Thyroid gland (tissue), 4 donors: ENCODE results near the gene MYT1. TPM values are rescaled to one million over a fixed set of nuclear protein-coding genes. Genes with fewer than 3 reads are reported as not detected.
A peak's percentile ranks its signal among the peaks of the same experiment; 100 is the strongest.

ENCODE experiments used
- DNase-seq, 2 donors: peaks; one replicate each; pipeline ENCODE4 v3.0.0-alpha.2; 2019
- H3K27ac ChIP-seq, 3 donors: fragments of 200-600 bp; sonication (generic); 1 replicate in 2 of 3; 2 replicates in 1 of 3; pipeline ENCODE4 v1.5.1; 2016 to 2019; ENCODE audit warnings: mild to moderate bottlenecking in 1 of 3, moderate library complexity in 1 of 3
- H3K27me3 ChIP-seq: fragments of 200-600 bp; sonication (generic); one replicate; pipeline ENCODE4 v1.5.1; 2019
- H3K36me3 ChIP-seq, 2 donors: fragments of 200-600 bp; sonication (generic); one replicate each; pipeline ENCODE4 v1.5.1; 2016 to 2019
- H3K4me1 ChIP-seq, 2 donors: fragments of 200-600 bp; sonication (generic); one replicate each; pipeline ENCODE4 v1.5.1; 2017 to 2019
- H3K4me3 ChIP-seq, 3 donors: fragments of 200-600 bp; sonication (generic); replicated peaks in 1 of 3; 1 replicate in 2 of 3; 2 replicates in 1 of 3; pipeline ENCODE4 v1.5.1; 2016; ENCODE audit warnings: mild to moderate bottlenecking in 1 of 3
- H3K9me3 ChIP-seq: fragments of 200-600 bp; sonication (generic); one replicate; pipeline ENCODE4 v1.5.1; 2017
- POLR2A ChIP-seq, 2 donors: fragments of 450-650 bp; IDR thresholded peaks; one replicate each; pipeline ENCODE4 v1.6.1; 2017; ENCODE audit warnings: antibody characterized with exemption in 2 of 2, mild to moderate bottlenecking in 2 of 2, moderate library complexity in 1 of 2
- WGBS, 2 donors: methylation state at CpG; one replicate each; pipeline ENCODE4 v1.1.5; 2017; 5-methylcytosine and 5-hydroxymethylcytosine counted together
- intact Hi-C: fragments of 100-400 bp; cut with DNase I; formaldehyde crosslinking; loops from one replicate; pipeline ENCODE4 v1.15.1; 2023
- total RNA-seq, 4 donors: library from RNA; depleted of rRNA; stranded (reverse); fragments of >200 nt; gene quantifications; one replicate each; pipeline ENCODE4 v1.2.3, GENCODE V29; 2016
- TF ChIP-seq, protein P1 (sequence below), 6 experiments: fragments of 200-600 bp in 3 of 6; fragments of 450-650 bp in 3 of 6; sonication (generic) in 3 of 6; IDR thresholded peaks; one replicate each; pipeline ENCODE4 v1.5.1; 2016 to 2019; ENCODE audit warnings: antibody characterized with exemption in 6 of 6, mild to moderate bottlenecking in 2 of 6, inconsistent platforms in 1 of 6, moderate library complexity in 1 of 6

The MYT1 gene
- total RNA-seq, 4 donors from 2014 or later: 0.42 to 1.8 (median 1.1) TPM

DNA sequence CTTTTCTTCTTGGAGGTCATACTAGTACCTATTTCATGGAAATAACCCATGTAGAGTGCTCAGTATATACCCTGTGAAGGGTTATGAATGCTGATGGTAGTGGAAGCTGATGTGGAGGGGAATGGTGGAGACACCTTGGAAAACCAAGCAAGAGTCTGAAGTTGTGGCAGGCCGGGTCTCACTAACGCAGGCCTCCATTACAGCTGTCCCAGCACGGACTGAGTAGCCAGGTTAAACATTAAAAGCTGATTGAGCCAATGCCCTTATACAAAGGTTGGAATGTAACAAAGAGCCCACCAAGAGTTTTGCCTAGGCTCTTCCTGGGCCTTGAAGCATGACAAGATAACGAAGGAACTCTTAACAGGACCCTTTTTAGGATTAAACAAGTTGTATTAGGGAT lies 89.2 kb downstream of the MYT1 start:
- WGBS, 2 donors: 62 to 82% methylated on average over 4 of the region's 4 CpGs
- H3K4me1 ChIP-seq: peaks cover 12 to 13% of the 10 kb centered on the region in 2 donors
- no peaks in the 10 kb centered on the region for H3K9me3 ChIP-seq
- intact Hi-C loops: no loop called here
- DNase-seq: no peak
- no peaks in the 10 kb centered on the region for H3K36me3 ChIP-seq
- TF ChIP-seq, protein P1, sequence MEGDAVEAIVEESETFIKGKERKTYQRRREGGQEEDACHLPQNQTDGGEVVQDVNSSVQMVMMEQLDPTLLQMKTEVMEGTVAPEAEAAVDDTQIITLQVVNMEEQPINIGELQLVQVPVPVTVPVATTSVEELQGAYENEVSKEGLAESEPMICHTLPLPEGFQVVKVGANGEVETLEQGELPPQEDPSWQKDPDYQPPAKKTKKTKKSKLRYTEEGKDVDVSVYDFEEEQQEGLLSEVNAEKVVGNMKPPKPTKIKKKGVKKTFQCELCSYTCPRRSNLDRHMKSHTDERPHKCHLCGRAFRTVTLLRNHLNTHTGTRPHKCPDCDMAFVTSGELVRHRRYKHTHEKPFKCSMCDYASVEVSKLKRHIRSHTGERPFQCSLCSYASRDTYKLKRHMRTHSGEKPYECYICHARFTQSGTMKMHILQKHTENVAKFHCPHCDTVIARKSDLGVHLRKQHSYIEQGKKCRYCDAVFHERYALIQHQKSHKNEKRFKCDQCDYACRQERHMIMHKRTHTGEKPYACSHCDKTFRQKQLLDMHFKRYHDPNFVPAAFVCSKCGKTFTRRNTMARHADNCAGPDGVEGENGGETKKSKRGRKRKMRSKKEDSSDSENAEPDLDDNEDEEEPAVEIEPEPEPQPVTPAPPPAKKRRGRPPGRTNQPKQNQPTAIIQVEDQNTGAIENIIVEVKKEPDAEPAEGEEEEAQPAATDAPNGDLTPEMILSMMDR (IDR thresholded peaks at IDR 0.05): no peak
- TF ChIP-seq POLR2A (IDR thresholded peaks at IDR 0.05): no peak
- H3K27me3 ChIP-seq: no peaks in the 10 kb centered on the region
- H3K27ac ChIP-seq: no peak overlapping the region
- no peak overlapping the region for H3K4me3 ChIP-seq

DNA sequence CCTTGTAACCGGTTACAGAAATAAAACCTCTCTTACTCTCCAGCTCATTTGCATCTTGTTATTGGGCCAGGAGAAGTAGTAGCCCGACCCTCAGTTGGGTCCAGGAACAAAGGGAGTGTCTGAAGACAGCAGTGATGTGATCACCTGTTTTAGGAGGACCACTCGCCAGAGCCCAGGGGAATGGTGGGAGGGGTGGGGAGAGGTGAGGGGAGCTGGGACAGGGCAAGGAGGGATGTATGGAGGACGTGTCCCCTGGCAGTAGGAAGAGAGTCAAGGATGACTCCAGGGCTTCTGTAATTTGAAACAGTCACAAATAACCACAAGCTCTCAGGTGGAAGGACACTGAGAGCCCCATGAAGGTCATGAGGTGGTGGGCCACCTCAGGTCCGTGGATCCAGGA lies 89.9 kb downstream of the MYT1 start:
- TF ChIP-seq, protein P1 (IDR thresholded peaks at IDR 0.05): no peak
- no peak for TF ChIP-seq POLR2A (IDR thresholded peaks at IDR 0.05)
- intact Hi-C loops: no loop called here
- 93 to 94% methylated on average over 5 of the region's 5 CpGs for WGBS, 2 donors
- Histone ChIP-seq H3K27ac (no peak overlapping the region), H3K9me3 (no peaks in the 10 kb centered on the region), H3K4me1 (peaks cover 12 to 13% of the 10 kb centered on the region in 2 donors), H3K4me3 (no peak overlapping the region), H3K27me3 (no peaks in the 10 kb centered on the region), H3K36me3 (no peaks in the 10 kb centered on the region)
- DNase-seq: no peak

DNA sequence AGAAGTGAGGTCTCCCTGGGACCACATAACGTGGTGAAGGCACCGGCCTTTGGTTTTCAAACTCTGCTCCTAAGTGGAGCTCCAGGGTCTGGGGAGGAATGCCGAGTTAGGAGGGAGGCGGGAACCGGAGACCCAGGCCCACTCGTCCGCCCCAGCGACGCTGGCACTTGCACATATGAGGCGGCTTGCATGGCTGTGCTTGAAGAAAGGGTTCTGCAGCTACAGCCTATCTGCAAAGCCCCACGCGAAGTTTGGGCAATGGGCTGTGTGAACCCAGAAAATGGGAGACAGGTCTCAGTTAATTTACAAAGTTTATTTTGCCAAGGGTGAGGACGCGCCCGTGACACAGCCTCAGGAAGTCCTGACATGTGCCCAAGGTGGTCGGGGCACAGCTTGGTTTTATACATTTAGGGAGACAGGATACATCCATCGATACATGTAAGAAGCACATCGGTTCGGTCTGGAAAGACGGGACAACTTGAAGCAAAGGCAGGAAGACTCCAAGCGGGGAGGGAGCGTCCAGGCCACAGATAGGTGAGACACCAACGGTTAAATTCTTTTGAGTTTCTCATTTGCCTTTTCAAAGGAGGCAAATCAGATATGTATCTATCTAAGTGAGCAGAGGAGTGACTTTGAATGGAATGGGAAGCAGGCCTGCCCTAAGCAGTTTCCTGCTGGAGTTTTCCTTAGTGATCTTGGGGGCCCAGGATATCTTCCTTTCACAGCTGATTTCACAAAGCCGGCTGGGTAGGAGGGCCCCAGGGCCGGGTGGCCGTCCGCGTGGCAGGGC lies 90.5 kb downstream of the MYT1 start:
- no peak for DNase-seq
- TF ChIP-seq, protein P1 (IDR thresholded peaks at IDR 0.05): no peak
- peak in 1 of 2 donors; percentile 9 for TF ChIP-seq POLR2A (IDR thresholded peaks at IDR 0.05)

DNA sequence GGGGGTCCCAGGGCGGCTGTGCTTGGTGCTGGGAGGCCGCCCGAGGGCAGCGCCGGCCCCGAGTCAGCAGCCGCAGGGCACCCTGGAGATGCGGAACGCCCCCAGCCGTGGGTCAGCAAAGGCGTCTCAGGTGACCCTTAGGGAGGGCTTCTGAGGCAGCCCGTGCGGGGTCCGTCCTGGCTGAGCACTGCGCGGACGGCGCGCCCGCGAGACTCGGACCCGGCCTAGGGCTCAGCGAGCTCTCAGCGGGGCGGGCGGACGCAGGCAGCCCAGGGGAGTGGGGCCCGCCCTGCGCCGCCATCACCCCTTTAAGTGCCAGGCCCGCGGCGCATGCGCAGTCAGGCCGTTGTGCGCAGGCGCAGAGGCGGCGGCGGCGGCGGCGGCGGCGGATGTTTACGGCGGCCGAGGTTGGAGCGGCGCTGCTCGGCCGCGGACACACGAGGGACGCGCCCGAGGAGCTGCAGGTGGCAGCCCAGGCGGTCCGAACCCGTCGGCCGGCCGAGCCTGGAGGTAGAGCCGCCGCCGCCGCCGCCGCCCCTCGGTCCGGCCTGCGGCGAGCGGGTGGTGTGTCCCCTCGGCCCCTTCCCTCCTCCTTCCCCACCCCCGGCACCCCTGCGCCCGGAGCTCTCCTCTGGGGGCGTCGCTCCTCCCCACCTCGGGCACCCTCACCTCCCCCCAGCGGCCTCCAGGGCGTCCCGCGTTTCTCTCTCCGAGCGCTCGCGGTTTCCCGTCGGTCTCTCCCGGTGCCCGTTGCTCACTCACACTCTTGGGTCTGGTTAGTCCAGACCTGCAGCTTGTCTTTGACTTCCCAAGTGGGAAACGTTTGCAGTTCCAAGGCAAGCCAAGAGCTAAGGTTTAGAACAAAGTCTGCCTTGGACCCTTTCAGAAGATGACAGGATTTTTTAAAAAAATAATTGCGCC lies 91.4 kb downstream of the MYT1 start, which contains the start of gene PCMTD2:
Gene PCMTD2 (plus strand): TSS at position 388 of the 921 bp plus-strand sequence. CDS start 4,218 bp downstream, outside the sequence.
- WGBS, 2 donors: 0 to 1% methylated on average over 13 to 18 of the region's 96 CpGs
- Histone ChIP-seq H3K27me3 (no peaks in the 10 kb centered on the region), H3K4me3 (peak within 1 kb of the TSS; percentile 79 to 98 (median 92)), H3K36me3 (no peaks in the 10 kb centered on the region), H3K27ac (peak within 1 kb of the TSS; percentile 76 to 86 (median 79)), H3K4me1 (peaks cover 12 to 13% of the 10 kb centered on the region in 2 donors), H3K9me3 (no peaks in the 10 kb centered on the region)
- TF ChIP-seq, protein P1 (IDR thresholded peaks at IDR 0.05): peak in 3 of 6 experiments; percentile 9 to 28 (median 11)
- peak; percentile 39 to 83 for TF ChIP-seq POLR2A (IDR thresholded peaks at IDR 0.05)
- peak; percentile 77 to 81 for DNase-seq
- intact Hi-C loops: no loop called here

More for the DNA sequence above, 90.5 kb downstream of the MYT1 start:
- Histone ChIP-seq H3K36me3 (no peaks in the 10 kb centered on the region), H3K9me3 (no peaks in the 10 kb centered on the region), H3K27me3 (no peaks in the 10 kb centered on the region), H3K4me1 (peaks cover 12 to 13% of the 10 kb centered on the region in 2 donors), H3K4me3 (peak overlapping the region in 2 of 3 donors; percentile 36 to 98), H3K27ac (peak overlapping the region; percentile 76 to 86 (median 79))
- intact Hi-C loops: no loop called here
- 84 to 87% methylated on average over 25 of the region's 28 CpGs for WGBS, 2 donors
